ENCODE data around the gene LLGL1.

DNA sequence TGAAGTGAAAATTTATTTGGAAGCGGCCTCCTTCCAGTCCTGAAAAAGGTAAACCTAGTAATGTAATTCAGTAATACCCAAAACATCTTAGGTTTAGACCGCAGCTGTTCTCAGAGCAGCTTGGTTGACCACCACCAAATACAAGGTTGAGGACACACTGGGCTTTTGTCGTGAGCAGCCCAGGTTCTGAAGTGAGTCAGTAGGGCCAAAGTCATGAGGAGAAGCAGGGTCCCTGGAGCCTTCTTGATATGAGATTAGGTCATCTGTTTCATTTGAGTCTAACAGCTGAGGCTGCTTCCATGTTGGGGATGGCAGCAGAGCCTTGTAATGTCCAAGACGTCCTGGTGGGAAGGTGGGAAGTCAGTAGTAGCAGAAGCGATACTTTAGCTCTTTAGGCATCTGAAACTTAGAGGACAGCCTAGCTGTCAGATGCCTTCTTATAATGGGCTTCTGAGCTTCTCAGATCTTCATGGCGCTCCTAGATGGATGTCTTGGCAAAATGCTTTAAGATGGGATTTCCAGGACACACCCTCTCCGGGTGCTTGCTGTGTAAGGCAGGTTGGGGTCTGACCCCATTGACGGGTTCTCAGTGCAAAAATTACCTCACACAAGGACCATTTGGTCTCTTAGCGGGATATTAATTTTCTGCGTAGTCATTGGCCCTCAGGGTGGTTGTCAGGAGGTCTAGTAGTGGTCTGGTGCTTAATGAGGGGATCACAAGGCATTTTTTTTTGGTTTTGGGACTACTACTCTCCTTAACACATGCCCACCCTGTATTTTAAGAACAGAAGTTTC, 39.4 kb upstream of the LLGL1 start:
- TF ChIP-seq, protein P1, sequence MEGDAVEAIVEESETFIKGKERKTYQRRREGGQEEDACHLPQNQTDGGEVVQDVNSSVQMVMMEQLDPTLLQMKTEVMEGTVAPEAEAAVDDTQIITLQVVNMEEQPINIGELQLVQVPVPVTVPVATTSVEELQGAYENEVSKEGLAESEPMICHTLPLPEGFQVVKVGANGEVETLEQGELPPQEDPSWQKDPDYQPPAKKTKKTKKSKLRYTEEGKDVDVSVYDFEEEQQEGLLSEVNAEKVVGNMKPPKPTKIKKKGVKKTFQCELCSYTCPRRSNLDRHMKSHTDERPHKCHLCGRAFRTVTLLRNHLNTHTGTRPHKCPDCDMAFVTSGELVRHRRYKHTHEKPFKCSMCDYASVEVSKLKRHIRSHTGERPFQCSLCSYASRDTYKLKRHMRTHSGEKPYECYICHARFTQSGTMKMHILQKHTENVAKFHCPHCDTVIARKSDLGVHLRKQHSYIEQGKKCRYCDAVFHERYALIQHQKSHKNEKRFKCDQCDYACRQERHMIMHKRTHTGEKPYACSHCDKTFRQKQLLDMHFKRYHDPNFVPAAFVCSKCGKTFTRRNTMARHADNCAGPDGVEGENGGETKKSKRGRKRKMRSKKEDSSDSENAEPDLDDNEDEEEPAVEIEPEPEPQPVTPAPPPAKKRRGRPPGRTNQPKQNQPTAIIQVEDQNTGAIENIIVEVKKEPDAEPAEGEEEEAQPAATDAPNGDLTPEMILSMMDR (conservative IDR thresholded peaks at IDR 0.05; ENCODE audit: low read depth, low read length) = no peak
- no peak for TF ChIP-seq EZH2 (IDR thresholded peaks at IDR 0.05; ENCODE audit: borderline replicate concordance, low read depth, low read length, poor library complexity, severe bottlenecking)
